Stomach (tissue), 4 donors: Measurements from ENCODE around the gene TNFRSF11A.

Experiments used
- POLR2A ChIP-seq, 4 donors: fragments of 450-650 bp; IDR thresholded peaks; one replicate each; pipeline ENCODE4 v1.6.1; 2016; ENCODE audit warnings: antibody characterized with exemption in 4 of 4, control low read depth in 2 of 4, mild to moderate bottlenecking in 1 of 4, moderate library complexity in 1 of 4
- POLR2AphosphoS5 ChIP-seq, 3 donors: sonication (generic); formaldehyde crosslinking; IDR thresholded peaks; one replicate each; pipeline ENCODE4 v1.6.1; 2016; ENCODE audit warnings: antibody characterized with exemption in 3 of 3

DNA sequence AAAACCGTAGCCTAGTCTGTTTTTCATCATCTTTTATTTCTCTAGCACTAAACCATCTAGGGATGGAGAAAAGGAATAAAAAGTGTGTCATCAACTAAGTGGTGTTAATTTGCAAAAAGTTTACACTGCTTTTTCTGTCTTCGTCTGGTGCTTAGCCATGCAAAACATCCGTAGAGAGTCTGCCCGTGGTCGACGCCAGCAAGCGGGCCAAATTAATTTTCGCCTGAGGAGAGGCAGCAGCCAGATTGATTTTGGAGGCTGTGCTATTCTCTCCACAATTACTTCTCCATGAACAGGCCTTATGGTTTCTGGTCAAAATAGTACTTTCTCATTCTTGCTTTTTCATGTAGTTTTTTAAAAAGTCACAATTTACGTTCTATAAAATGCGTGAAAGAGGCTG, 46.3 kb downstream of the TNFRSF11A start:
- no peak for TF ChIP-seq POLR2A (IDR thresholded peaks at IDR 0.05)
- TF ChIP-seq POLR2AphosphoS5 (IDR thresholded peaks at IDR 0.05), result no peak
